GM23338 (cell line): ENCODE measurements around the gene DDIAS.

Experiments
- CREB1 ChIP-seq: fragments of 250-450 bp; sonication (Bioruptor Pico); IDR thresholded peaks from 2 replicates; pipeline ENCODE4 v1.5.0; 2020; ENCODE audit warnings: low read depth, mild to moderate bottlenecking, moderate library complexity
- CTCF ChIP-seq, 2 experiments: fragments of 200-600 bp in 1 of 2; sonication (generic) in 1 of 2; conservative IDR thresholded peaks; 2 replicates each; pipeline versions ENCODE4 v1.5.1 to v1.6.1; 2016 to 2017; ENCODE audit warnings: antibody characterized with exemption in 2 of 2, low read depth in 2 of 2, mild to moderate bottlenecking in 2 of 2, moderate library complexity in 1 of 2
- ETS1 ChIP-seq: IDR thresholded peaks from 2 replicates; pipeline ENCODE4 v1.6.1; 2016; ENCODE audit warnings: antibody characterized with exemption
- EZH2 ChIP-seq: fragments of 200-600 bp; sonication (generic); IDR thresholded peaks from one replicate; pipeline ENCODE4 v1.8.0; 2017; ENCODE audit warnings: antibody characterized with exemption, mild to moderate bottlenecking, low read depth; ENCODE audit not compliant: unreplicated experiment
- EZH2phosphoT487 ChIP-seq: fragments of 200-600 bp; sonication (generic); IDR thresholded peaks from one replicate; pipeline ENCODE4 v1.8.1; 2018; ENCODE audit warnings: antibody characterized with exemption; ENCODE audit not compliant: unreplicated experiment
- JUNB ChIP-seq: IDR thresholded peaks from one replicate; pipeline ENCODE4 v1.6.1; 2016; ENCODE audit warnings: antibody characterized with exemption; ENCODE audit not compliant: unreplicated experiment
- NANOG ChIP-seq: IDR thresholded peaks from 2 replicates; pipeline ENCODE4 v1.6.1; 2016; ENCODE audit warnings: antibody characterized with exemption, borderline replicate concordance
- POLR2AphosphoS5 ChIP-seq: IDR thresholded peaks from 2 replicates; pipeline ENCODE4 v1.6.1; 2016; ENCODE audit warnings: antibody characterized with exemption, low read depth
- REST ChIP-seq: IDR thresholded peaks from one replicate; pipeline ENCODE4 v1.6.1; 2018; ENCODE audit warnings: antibody characterized with exemption; ENCODE audit not compliant: unreplicated experiment
- STAT1 ChIP-seq: IDR thresholded peaks from one replicate; pipeline ENCODE4 v1.6.1; 2016; ENCODE audit warnings: antibody characterized with exemption; ENCODE audit not compliant: unreplicated experiment
- ZNF114 ChIP-seq: fragments of 250-450 bp; sonication (Bioruptor Pico); IDR thresholded peaks from 2 replicates; pipeline ENCODE4 v1.5.0; 2020; ENCODE audit warnings: mild to moderate bottlenecking, moderate library complexity
- ZNF331 ChIP-seq: fragments of 250-450 bp; sonication (Bioruptor Pico); IDR thresholded peaks from 2 replicates; pipeline ENCODE4 v1.5.0; 2020; ENCODE audit warnings: low read depth, mild to moderate bottlenecking, moderate library complexity
- ZNF462 ChIP-seq: fragments of 250-450 bp; sonication (Bioruptor Pico); IDR thresholded peaks from 2 replicates; pipeline ENCODE4 v1.5.0; 2020; ENCODE audit warnings: mild to moderate bottlenecking, moderate library complexity

- TF ChIP-seq CTCF (conservative IDR thresholded peaks at IDR 0.05; ENCODE audit: low read depth in 2 of 2) (no peak), POLR2AphosphoS5 (no peak), EZH2 (no peak), EZH2phosphoT487 (no peak), CREB1 (no peak), REST (no peak), STAT1 (no peak), JUNB (no peak), ZNF114 (CRISPR knock-in tag) (no peak), ZNF331 (CRISPR knock-in tag) (no peak), ETS1 (no peak), NANOG (no peak), ZNF462 (CRISPR knock-in tag) (no peak)
Measured at GRCh38 chr11:82865841-82866240, 35.7 kb upstream of the DDIAS start.
